Measurements from ENCODE around the gene NAT10.

Gene NAT10

GRCh38 chr11:34105957-34106504 is 602 bp downstream of the NAT10 start:
- H2AK5ac ChIP-seq (ENCODE audit: low read length): peak overlapping the region; percentile 20
- peak in 1 of 2 donors; percentile 11 for DNase-seq
- H3K23ac ChIP-seq (ENCODE audit: low read length): no peak overlapping the region
- peaks cover 4 to 12% of the 10 kb centered on the region in 2 experiments for H3K36me3 ChIP-seq (ENCODE audit: control insufficient read depth in 1 of 2, insufficient read depth in 2 of 2, low read length in 2 of 2)
- peak overlapping the region; percentile 86 for H4K8ac ChIP-seq (ENCODE audit: low read depth, low read length)
- H3K4ac ChIP-seq (ENCODE audit: low read depth, low read length): peak overlapping the region; percentile 33
- no peak overlapping the region for H3K27ac ChIP-seq (ENCODE audit: low read depth, low read length)
- no peak overlapping the region for H2BK120ac ChIP-seq (ENCODE audit: insufficient read depth, low read length, poor library complexity)
- WGBS (ENCODE audit: extremely low coverage, insufficient coverage, insufficient read length): no CpG with 5 or more reads among the region's 17 CpGs
- no peaks in the 10 kb centered on the region for H3K27me3 ChIP-seq (ENCODE audit: insufficient read depth, low read length)
- H4K12ac ChIP-seq (ENCODE audit: low read depth, low read length): peak overlapping the region; percentile 76
- H3K4me1 ChIP-seq (ENCODE audit: control insufficient read depth in 1 of 2, insufficient read depth in 2 of 2, low read length in 2 of 2): peaks cover 0 to 6% of the 10 kb centered on the region in 2 experiments
- no peak overlapping the region for H2BK12ac ChIP-seq (ENCODE audit: low read length)
- H3K79me1 ChIP-seq (ENCODE audit: low read length): peaks cover 2% of the 10 kb centered on the region
- peak overlapping the region; percentile 85 for H3K4me3 ChIP-seq (ENCODE audit: low read depth, low read length)
- peak overlapping the region; percentile 70 for H2AFZ ChIP-seq (ENCODE audit: insufficient read depth, low read length, poor library complexity)
- H3K4me2 ChIP-seq (ENCODE audit: low read length): peak overlapping the region; percentile 88
- H3K18ac ChIP-seq (ENCODE audit: low read length): peak overlapping the region; percentile 21
- peak overlapping the region; percentile 33 for H4K91ac ChIP-seq (ENCODE audit: low read depth, low read length)
- H2BK5ac ChIP-seq (ENCODE audit: low read depth, low read length, poor library complexity): no peak overlapping the region
- peaks cover 3% of the 10 kb centered on the region for H3K79me2 ChIP-seq (ENCODE audit: control insufficient read depth, insufficient read depth, low read length, poor library complexity)
- H3K9me3 ChIP-seq (ENCODE audit: insufficient read depth, low read depth, low read length): no peaks in the 10 kb centered on the region
- H3K14ac ChIP-seq (ENCODE audit: low read length): peak overlapping the region; percentile 29
- peak overlapping the region; percentile 73 for H3K9ac ChIP-seq (ENCODE audit: low read length)

DNA sequence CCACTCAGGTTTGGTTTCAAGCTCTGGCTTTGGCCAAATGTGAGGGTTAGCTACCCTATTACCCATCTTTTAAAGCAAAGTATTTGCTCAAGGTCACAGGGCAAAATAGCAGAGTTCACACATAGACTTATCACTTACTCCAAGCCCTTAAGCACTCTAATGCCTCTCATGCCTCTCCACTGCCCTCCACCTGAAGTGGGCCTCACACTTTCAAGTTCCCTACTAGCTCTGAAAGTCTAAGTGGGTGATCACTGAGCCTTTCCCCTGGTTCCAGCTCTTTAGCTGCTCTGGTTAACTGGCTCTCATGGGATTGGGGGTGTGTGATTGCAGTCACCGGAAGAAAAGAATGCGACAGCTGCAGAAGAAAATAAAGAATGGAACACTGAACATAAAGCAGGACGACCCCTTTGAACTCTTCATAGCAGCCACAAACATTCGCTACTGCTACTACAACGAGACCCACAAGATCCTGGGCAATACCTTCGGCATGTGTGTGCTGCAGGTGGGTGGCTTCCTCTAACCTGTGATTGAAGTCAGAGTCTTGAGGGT is 6.4 kb downstream of the NAT10 start:
- H4K8ac ChIP-seq (ENCODE audit: low read depth, low read length): no peak overlapping the region
- no peak overlapping the region for H3K4me3 ChIP-seq (ENCODE audit: low read depth, low read length)
- no peak overlapping the region for H2AFZ ChIP-seq (ENCODE audit: insufficient read depth, low read length, poor library complexity)
- H3K9me3 ChIP-seq (ENCODE audit: insufficient read depth, low read depth, low read length): no peaks in the 10 kb centered on the region
- H3K27ac ChIP-seq (ENCODE audit: low read depth, low read length): no peak overlapping the region
- H3K4me2 ChIP-seq (ENCODE audit: low read length): no peak overlapping the region
- H3K79me1 ChIP-seq (ENCODE audit: low read length): no peaks in the 10 kb centered on the region
- no peaks in the 10 kb centered on the region for H3K27me3 ChIP-seq (ENCODE audit: insufficient read depth, low read length)
- H4K91ac ChIP-seq (ENCODE audit: low read depth, low read length): no peak overlapping the region
- no peak overlapping the region for H2AK5ac ChIP-seq (ENCODE audit: low read length)
- WGBS (ENCODE audit: extremely low coverage, insufficient coverage, insufficient read length): no CpG with 5 or more reads among the region's 6 CpGs
- H3K36me3 ChIP-seq (ENCODE audit: control insufficient read depth in 1 of 2, insufficient read depth in 2 of 2, low read length in 2 of 2): peaks cover 16 to 49% of the 10 kb centered on the region in 2 experiments
- no peaks in the 10 kb centered on the region for H3K4me1 ChIP-seq (ENCODE audit: control insufficient read depth in 1 of 2, insufficient read depth in 2 of 2, low read length in 2 of 2)
- H2BK12ac ChIP-seq (ENCODE audit: low read length): no peak overlapping the region
- H3K79me2 ChIP-seq (ENCODE audit: control insufficient read depth, insufficient read depth, low read length, poor library complexity): no peaks in the 10 kb centered on the region
- H2BK120ac ChIP-seq (ENCODE audit: insufficient read depth, low read length, poor library complexity): no peak overlapping the region
- H3K9ac ChIP-seq (ENCODE audit: low read length): no peak overlapping the region
- H3K23ac ChIP-seq (ENCODE audit: low read length): no peak overlapping the region
- no peak overlapping the region for H3K18ac ChIP-seq (ENCODE audit: low read length)
- no peak for DNase-seq
- no peak overlapping the region for H2BK5ac ChIP-seq (ENCODE audit: low read depth, low read length, poor library complexity)
- H3K14ac ChIP-seq (ENCODE audit: low read length): no peak overlapping the region
- H3K4ac ChIP-seq (ENCODE audit: low read depth, low read length): no peak overlapping the region
- no peak overlapping the region for H4K12ac ChIP-seq (ENCODE audit: low read depth, low read length)

- no peak overlapping the region for H2BK5ac ChIP-seq (ENCODE audit: low read depth, low read length, poor library complexity)
- H3K27me3 ChIP-seq (ENCODE audit: insufficient read depth, low read length): no peaks in the 10 kb centered on the region
- peaks cover 26 to 65% of the 10 kb centered on the region in 2 experiments for H3K36me3 ChIP-seq (ENCODE audit: control insufficient read depth in 1 of 2, insufficient read depth in 2 of 2, low read length in 2 of 2)
- H3K4ac ChIP-seq (ENCODE audit: low read depth, low read length): no peak overlapping the region
- no peak overlapping the region for H4K8ac ChIP-seq (ENCODE audit: low read depth, low read length)
- no peak overlapping the region for H3K4me2 ChIP-seq (ENCODE audit: low read length)
- H4K12ac ChIP-seq (ENCODE audit: low read depth, low read length): no peak overlapping the region
- H3K79me2 ChIP-seq (ENCODE audit: control insufficient read depth, insufficient read depth, low read length, poor library complexity): no peaks in the 10 kb centered on the region
- no peak overlapping the region for H3K18ac ChIP-seq (ENCODE audit: low read length)
- no peak overlapping the region for H2AK5ac ChIP-seq (ENCODE audit: low read length)
- H4K91ac ChIP-seq (ENCODE audit: low read depth, low read length): no peak overlapping the region
- no peaks in the 10 kb centered on the region for H3K4me1 ChIP-seq (ENCODE audit: control insufficient read depth in 1 of 2, insufficient read depth in 2 of 2, low read length in 2 of 2)
- no peak overlapping the region for H3K14ac ChIP-seq (ENCODE audit: low read length)
- H2BK120ac ChIP-seq (ENCODE audit: insufficient read depth, low read length, poor library complexity): no peak overlapping the region
- no peak overlapping the region for H3K4me3 ChIP-seq (ENCODE audit: low read depth, low read length)
- DNase-seq: no peak
- no CpG with 5 or more reads among the region's 2 CpGs for WGBS (ENCODE audit: extremely low coverage, insufficient coverage, insufficient read length)
- no peak overlapping the region for H3K27ac ChIP-seq (ENCODE audit: low read depth, low read length)
- no peaks in the 10 kb centered on the region for H3K9me3 ChIP-seq (ENCODE audit: insufficient read depth, low read depth, low read length)
- H3K23ac ChIP-seq (ENCODE audit: low read length): no peak overlapping the region
- no peak overlapping the region for H2BK12ac ChIP-seq (ENCODE audit: low read length)
- H3K79me1 ChIP-seq (ENCODE audit: low read length): no peaks in the 10 kb centered on the region
- H2AFZ ChIP-seq (ENCODE audit: insufficient read depth, low read length, poor library complexity): no peak overlapping the region
- no peak overlapping the region for H3K9ac ChIP-seq (ENCODE audit: low read length)
Observed at GRCh38 chr11:34114014-34114413, 8.6 kb downstream of the NAT10 start.

DNA sequence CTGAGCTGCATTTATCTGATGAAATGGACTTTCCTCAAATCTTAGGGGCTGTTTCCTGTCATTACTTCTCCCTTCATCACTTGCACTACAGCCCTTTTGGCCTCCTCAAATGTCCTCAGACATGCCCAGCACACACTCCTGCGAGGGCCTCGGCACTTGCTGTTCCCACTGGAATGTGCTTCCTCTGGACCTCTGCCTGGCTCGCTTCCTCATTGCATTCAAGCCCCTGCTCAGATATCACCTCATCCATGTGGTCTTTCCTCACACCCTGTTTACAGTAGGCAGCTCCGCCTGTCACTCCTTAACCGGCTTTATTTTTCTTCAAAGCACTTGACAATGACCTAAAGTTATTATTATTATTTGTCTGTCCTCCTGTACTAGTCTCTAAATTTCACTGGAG is 9.0 kb downstream of the NAT10 start:
- Histone ChIP-seq H3K79me1 (ENCODE audit: low read length) (no peaks in the 10 kb centered on the region), H3K18ac (ENCODE audit: low read length) (no peak overlapping the region), H4K8ac (ENCODE audit: low read depth, low read length) (no peak overlapping the region), H3K36me3 (ENCODE audit: control insufficient read depth in 1 of 2, insufficient read depth in 2 of 2, low read length in 2 of 2) (peaks cover 29 to 67% of the 10 kb centered on the region in 2 experiments), H3K9ac (ENCODE audit: low read length) (no peak overlapping the region), H2AK5ac (ENCODE audit: low read length) (no peak overlapping the region), H2BK120ac (ENCODE audit: insufficient read depth, low read length, poor library complexity) (no peak overlapping the region), H3K79me2 (ENCODE audit: control insufficient read depth, insufficient read depth, low read length, poor library complexity) (no peaks in the 10 kb centered on the region), H4K91ac (ENCODE audit: low read depth, low read length) (no peak overlapping the region), H3K4me3 (ENCODE audit: low read depth, low read length) (no peak overlapping the region), H3K23ac (ENCODE audit: low read length) (no peak overlapping the region), H4K12ac (ENCODE audit: low read depth, low read length) (no peak overlapping the region), H3K4ac (ENCODE audit: low read depth, low read length) (no peak overlapping the region), H3K27me3 (ENCODE audit: insufficient read depth, low read length) (no peaks in the 10 kb centered on the region), H2BK12ac (ENCODE audit: low read length) (no peak overlapping the region), H3K27ac (ENCODE audit: low read depth, low read length) (no peak overlapping the region), H3K4me1 (ENCODE audit: control insufficient read depth in 1 of 2, insufficient read depth in 2 of 2, low read length in 2 of 2) (no peaks in the 10 kb centered on the region), H2AFZ (ENCODE audit: insufficient read depth, low read length, poor library complexity) (no peak overlapping the region), H3K14ac (ENCODE audit: low read length) (no peak overlapping the region), H2BK5ac (ENCODE audit: low read depth, low read length, poor library complexity) (no peak overlapping the region), H3K9me3 (ENCODE audit: insufficient read depth, low read depth, low read length) (no peaks in the 10 kb centered on the region), H3K4me2 (ENCODE audit: low read length) (no peak overlapping the region)
- no peak for DNase-seq
- no CpG with 5 or more reads among the region's 5 CpGs for WGBS (ENCODE audit: extremely low coverage, insufficient coverage, insufficient read length)

All from trophoblast cell (in vitro differentiated cells and primary cell).